ENCODE results near the gene CTIF. TPM values are rescaled to one million over a fixed set of nuclear protein-coding genes. Genes with fewer than 3 reads are reported as not detected.
A peak's percentile ranks its signal among the peaks of the same experiment; 100 is the strongest.

CTIF gene
- total and polyA plus RNA-seq, 10 donors, result 5.2 to 39.2 (median 18.5) TPM

DNA sequence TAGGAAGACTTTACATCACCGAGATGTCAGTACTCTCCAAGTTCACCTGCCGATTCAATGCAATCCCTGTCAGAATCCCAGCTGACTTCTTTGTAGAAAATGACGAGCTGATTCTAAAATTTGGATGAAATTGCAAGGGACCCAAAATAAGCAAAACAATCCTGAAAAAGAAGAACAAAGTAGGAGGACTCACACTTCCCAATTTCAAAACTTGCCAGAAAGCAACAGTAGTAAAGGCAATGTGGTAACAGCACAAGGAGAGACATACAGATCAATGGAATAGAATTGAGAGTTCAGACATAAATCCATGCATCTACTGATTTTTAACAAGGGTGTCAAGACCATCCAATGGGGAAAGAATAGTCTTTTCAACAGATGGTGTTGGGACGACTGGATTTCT, 359.7 kb downstream of the CTIF start:
- WGBS, 5 donors, result 83 to 93% (median 89%) methylated on average over 4 of the region's 4 CpGs
- Histone ChIP-seq H3K4me1 (peaks cover 0 to 52% (median 18%) of the 10 kb centered on the region in 6 donors), H3K27ac (no peak overlapping the region), H3K36me3 (no peaks in the 10 kb centered on the region), H3K4me3 (no peak overlapping the region), H3K27me3 (replicated peaks in 1 of 7) (peaks cover 0 to 4% (median 0%) of the 10 kb centered on the region in 7 donors), H3K9me3 (peaks cover 0 to 5% (median 0%) of the 10 kb centered on the region in 8 donors)
- intact Hi-C loops (cut with DNase I; ENCODE audit: low total_unique reads), result no loop called here
- TF ChIP-seq POLR2A (IDR thresholded peaks at IDR 0.05) (no peak), POLR2AphosphoS5 (IDR thresholded peaks at IDR 0.05) (no peak)
- TF ChIP-seq, protein P1, sequence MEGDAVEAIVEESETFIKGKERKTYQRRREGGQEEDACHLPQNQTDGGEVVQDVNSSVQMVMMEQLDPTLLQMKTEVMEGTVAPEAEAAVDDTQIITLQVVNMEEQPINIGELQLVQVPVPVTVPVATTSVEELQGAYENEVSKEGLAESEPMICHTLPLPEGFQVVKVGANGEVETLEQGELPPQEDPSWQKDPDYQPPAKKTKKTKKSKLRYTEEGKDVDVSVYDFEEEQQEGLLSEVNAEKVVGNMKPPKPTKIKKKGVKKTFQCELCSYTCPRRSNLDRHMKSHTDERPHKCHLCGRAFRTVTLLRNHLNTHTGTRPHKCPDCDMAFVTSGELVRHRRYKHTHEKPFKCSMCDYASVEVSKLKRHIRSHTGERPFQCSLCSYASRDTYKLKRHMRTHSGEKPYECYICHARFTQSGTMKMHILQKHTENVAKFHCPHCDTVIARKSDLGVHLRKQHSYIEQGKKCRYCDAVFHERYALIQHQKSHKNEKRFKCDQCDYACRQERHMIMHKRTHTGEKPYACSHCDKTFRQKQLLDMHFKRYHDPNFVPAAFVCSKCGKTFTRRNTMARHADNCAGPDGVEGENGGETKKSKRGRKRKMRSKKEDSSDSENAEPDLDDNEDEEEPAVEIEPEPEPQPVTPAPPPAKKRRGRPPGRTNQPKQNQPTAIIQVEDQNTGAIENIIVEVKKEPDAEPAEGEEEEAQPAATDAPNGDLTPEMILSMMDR (IDR thresholded peaks at IDR 0.05 in 8 of 11, conservative IDR thresholded peaks at IDR 0.05 in 3 of 11), result no peak
- no peak for DNase-seq

DNA sequence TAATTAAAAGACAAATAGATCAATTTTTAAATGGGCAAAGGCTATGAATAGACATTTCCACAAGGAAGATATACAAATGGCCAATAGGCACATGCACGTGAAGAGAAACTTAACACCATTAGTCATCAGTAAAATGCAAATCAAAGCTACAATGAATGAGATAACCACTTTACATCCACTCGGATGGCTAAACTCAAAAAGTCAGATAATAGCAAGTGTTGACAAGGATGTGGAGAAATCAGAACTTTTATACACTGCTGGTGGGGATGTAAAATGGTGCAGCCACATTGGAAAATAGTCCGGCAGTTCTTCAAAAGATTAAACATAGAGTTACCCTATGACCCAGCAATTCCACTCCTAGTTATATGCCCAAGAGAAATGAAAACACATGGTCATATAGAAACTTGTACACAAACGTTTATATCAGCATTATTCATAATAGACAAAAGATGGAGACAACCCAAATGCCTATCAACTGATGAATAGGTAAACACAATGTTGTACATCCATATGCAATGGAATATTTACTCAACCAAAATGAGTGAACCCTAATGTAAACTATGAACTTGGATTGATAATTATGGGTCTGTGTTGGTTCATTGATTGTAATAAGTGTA, 360.8 kb downstream of the CTIF start:
- intact Hi-C loops (cut with DNase I; ENCODE audit: low total_unique reads), result no loop called here
- H3K36me3 ChIP-seq, result no peaks in the 10 kb centered on the region
- 70 to 87% (median 84%) methylated on average over 4 of the region's 4 CpGs for WGBS, 5 donors
- DNase-seq, result no peak
- H3K27ac ChIP-seq, result no peak overlapping the region
- peaks cover 0 to 47% (median 18%) of the 10 kb centered on the region in 6 donors for H3K4me1 ChIP-seq
- H3K9me3 ChIP-seq, result peaks cover 0 to 11% (median 6%) of the 10 kb centered on the region in 8 donors
- no peak for TF ChIP-seq POLR2A (IDR thresholded peaks at IDR 0.05)
- TF ChIP-seq, protein P1 (IDR thresholded peaks at IDR 0.05 in 8 of 11, conservative IDR thresholded peaks at IDR 0.05 in 3 of 11), result no peak
- no peak for TF ChIP-seq POLR2AphosphoS5 (IDR thresholded peaks at IDR 0.05)
- H3K27me3 ChIP-seq (replicated peaks in 1 of 7), result peaks cover 0 to 4% (median 0%) of the 10 kb centered on the region in 7 donors
- no peak overlapping the region for H3K4me3 ChIP-seq

DNA sequence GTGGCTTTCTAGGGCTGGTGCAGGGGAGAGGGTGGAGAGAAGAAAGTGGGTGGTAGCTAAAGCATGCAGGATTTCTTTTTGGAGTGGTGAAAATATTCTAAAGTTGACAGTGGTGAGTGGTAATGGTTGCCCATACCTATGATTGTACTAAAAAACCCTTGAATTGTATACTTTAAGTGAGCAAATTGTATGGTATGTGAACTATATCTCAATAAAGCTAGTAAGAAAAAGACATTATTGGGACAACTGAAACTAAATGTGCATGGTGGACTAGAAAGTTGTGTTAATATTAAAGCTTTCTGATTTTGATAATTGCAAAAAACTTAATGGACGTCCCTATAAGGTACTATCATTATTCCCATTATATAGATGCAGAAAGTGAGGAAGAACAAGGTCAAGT, 361.6 kb downstream of the CTIF start:
- peaks cover 0 to 47% (median 18%) of the 10 kb centered on the region in 6 donors for H3K4me1 ChIP-seq
- WGBS, 5 donors, result 82 to 95% (median 90%) methylated on average over 1 of the region's 1 CpG
- intact Hi-C loops (cut with DNase I; ENCODE audit: low total_unique reads), result no loop called here
- no peaks in the 10 kb centered on the region for H3K36me3 ChIP-seq
- TF ChIP-seq POLR2A (IDR thresholded peaks at IDR 0.05), result no peak
- no peak for TF ChIP-seq POLR2AphosphoS5 (IDR thresholded peaks at IDR 0.05)
- TF ChIP-seq, protein P1 (IDR thresholded peaks at IDR 0.05 in 8 of 11, conservative IDR thresholded peaks at IDR 0.05 in 3 of 11), result no peak
- H3K27me3 ChIP-seq (replicated peaks in 1 of 7), result peaks cover 0 to 4% (median 0%) of the 10 kb centered on the region in 7 donors
- H3K27ac ChIP-seq, result no peak overlapping the region
- H3K9me3 ChIP-seq, result peaks cover 0 to 18% (median 10%) of the 10 kb centered on the region in 8 donors
- no peak for DNase-seq
- H3K4me3 ChIP-seq, result no peak overlapping the region

DNA sequence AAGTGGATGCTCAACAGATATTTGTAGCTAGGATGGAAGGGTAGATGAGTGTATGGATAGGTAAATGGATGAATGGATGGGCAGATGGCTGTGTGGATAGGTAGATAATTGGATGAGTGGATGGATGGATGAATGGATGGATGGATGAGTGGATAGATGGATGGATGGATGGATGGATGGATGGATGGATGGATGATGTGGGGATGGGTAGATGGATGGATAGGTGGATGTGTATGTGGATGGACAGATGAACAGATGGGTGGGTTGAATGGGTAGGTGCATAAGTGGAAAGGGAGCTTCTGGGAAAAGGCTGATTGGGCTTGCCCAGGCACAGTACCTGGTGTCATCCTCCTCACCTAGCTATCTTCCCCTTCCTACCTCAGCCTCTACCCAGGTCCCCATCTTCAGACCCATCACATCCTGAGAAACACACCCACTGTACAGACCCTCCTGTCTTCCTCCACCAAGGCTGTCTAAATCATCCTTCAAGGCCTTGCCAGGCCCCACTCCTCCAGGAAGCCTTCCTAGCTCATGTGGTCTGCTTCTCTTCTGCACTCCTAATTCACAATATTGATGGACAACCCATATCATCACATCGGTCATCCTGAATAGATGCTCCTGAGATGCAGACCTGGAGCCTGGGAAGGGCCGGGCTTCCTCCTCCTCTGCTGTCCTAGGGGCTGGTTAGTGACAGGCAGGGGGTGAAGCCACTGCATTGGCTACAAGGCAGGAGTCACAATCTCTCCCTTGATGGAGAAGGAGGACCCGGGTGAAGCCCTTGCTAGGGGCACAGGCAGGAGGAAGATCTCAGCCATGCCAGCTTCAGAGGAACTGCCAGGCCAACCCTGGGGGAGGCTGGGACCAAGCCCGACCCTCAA, 362.6 kb downstream of the CTIF start:
- peaks cover 0 to 18% (median 10%) of the 10 kb centered on the region in 8 donors for H3K9me3 ChIP-seq
- 50 to 100% (median 62%) methylated on average over 2 to 4 of the region's 4 CpGs for WGBS, 5 donors
- H3K4me3 ChIP-seq, result no peak overlapping the region
- TF ChIP-seq, protein P1 (IDR thresholded peaks at IDR 0.05 in 8 of 11, conservative IDR thresholded peaks at IDR 0.05 in 3 of 11), result no peak
- TF ChIP-seq POLR2A (IDR thresholded peaks at IDR 0.05) (no peak), POLR2AphosphoS5 (IDR thresholded peaks at IDR 0.05) (no peak)
- peak overlapping the region in 7 of 8 donors; percentile 34 to 63 (median 54) for H3K27ac ChIP-seq
- DNase-seq, result no peak
- intact Hi-C loops (cut with DNase I; ENCODE audit: low total_unique reads), result no loop called here
- H3K4me1 ChIP-seq, result peaks cover 0 to 42% (median 17%) of the 10 kb centered on the region in 6 donors
- H3K36me3 ChIP-seq, result no peaks in the 10 kb centered on the region
- peaks cover 0 to 4% (median 0%) of the 10 kb centered on the region in 7 donors for H3K27me3 ChIP-seq (replicated peaks in 1 of 7)
